HL-60 (cell line): ENCODE results near the gene FDPS.
A peak's percentile ranks its signal among the peaks of the same experiment; 100 is the strongest.

Experiments used
- DNase-seq, 2 experiments: peaks; one replicate each; pipeline ENCODE4 v3.0.0-alpha.2; 2010 to 2020; ENCODE audit warnings: low read depth in 1 of 2, low spot score in 1 of 2
- H3K27ac ChIP-seq: fragments of 250-450 bp; sonication (Bioruptor Pico); replicated peaks from 2 replicates; pipeline ENCODE4 v1.5.1; 2020; ENCODE audit warnings: mild to moderate bottlenecking, moderate library complexity
- H3K27me3 ChIP-seq: fragments of 250-450 bp; sonication (Bioruptor Pico); 2 replicates; pipeline ENCODE4 v1.5.1; 2021; ENCODE audit warnings: mild to moderate bottlenecking, moderate library complexity; ENCODE audit not compliant: insufficient read depth, poor library complexity, severe bottlenecking
- H3K4me3 ChIP-seq: replicated peaks from 2 replicates; pipeline ENCODE4 v1.5.1; 2011; ENCODE audit warnings: mild to moderate bottlenecking, control low read depth, low read length; ENCODE audit not compliant: insufficient read depth
- CTCF ChIP-seq: IDR thresholded peaks from one replicate; pipeline ENCODE4 v1.5.1; 2011; ENCODE audit warnings: low read length, control low read depth, inconsistent platforms; ENCODE audit not compliant: insufficient read depth
- GABPA ChIP-seq: IDR thresholded peaks from 2 replicates; pipeline ENCODE4 v1.6.1; 2012; ENCODE audit warnings: low read depth
- POLR2AphosphoS5 ChIP-seq: IDR thresholded peaks from 2 replicates; pipeline ENCODE4 v1.6.1; 2012; ENCODE audit warnings: low read depth
- SPI1 ChIP-seq: IDR thresholded peaks from 2 replicates; pipeline ENCODE4 v1.6.1; 2012; ENCODE audit warnings: low read depth, mild to moderate bottlenecking, borderline replicate concordance
- TF ChIP-seq, protein P1 (sequence below): IDR thresholded peaks from 2 replicates; pipeline ENCODE4 v1.6.1; 2012; ENCODE audit warnings: low read depth; ENCODE audit not compliant: insufficient replicate concordance

The FDPS gene

DNA sequence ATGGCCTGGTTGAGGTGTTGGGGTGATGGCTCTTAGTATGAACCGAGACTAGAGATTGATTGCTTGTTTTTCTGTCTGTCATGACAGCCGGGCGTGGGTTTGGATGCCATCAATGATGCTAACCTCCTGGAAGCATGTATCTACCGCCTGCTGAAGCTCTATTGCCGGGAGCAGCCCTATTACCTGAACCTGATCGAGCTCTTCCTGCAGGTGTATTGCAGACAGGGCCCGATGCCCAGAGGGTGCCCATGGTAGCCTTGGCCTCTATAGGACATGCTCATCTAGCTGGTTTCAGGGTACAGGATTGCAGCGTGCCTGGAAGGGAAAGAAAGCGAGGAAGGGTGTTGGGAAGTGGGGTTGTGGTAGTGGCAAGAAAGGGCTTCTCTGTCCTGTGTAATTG lies 9.4 kb downstream of the FDPS start:
- DNase-seq = no peak
- Histone ChIP-seq H3K27me3 (no peaks in the 10 kb centered on the region), H3K4me3 (no peak overlapping the region), H3K27ac (no peak overlapping the region)
- TF ChIP-seq GABPA (no peak), POLR2AphosphoS5 (no peak), CTCF (no peak), SPI1 (no peak)
- TF ChIP-seq, protein P1, sequence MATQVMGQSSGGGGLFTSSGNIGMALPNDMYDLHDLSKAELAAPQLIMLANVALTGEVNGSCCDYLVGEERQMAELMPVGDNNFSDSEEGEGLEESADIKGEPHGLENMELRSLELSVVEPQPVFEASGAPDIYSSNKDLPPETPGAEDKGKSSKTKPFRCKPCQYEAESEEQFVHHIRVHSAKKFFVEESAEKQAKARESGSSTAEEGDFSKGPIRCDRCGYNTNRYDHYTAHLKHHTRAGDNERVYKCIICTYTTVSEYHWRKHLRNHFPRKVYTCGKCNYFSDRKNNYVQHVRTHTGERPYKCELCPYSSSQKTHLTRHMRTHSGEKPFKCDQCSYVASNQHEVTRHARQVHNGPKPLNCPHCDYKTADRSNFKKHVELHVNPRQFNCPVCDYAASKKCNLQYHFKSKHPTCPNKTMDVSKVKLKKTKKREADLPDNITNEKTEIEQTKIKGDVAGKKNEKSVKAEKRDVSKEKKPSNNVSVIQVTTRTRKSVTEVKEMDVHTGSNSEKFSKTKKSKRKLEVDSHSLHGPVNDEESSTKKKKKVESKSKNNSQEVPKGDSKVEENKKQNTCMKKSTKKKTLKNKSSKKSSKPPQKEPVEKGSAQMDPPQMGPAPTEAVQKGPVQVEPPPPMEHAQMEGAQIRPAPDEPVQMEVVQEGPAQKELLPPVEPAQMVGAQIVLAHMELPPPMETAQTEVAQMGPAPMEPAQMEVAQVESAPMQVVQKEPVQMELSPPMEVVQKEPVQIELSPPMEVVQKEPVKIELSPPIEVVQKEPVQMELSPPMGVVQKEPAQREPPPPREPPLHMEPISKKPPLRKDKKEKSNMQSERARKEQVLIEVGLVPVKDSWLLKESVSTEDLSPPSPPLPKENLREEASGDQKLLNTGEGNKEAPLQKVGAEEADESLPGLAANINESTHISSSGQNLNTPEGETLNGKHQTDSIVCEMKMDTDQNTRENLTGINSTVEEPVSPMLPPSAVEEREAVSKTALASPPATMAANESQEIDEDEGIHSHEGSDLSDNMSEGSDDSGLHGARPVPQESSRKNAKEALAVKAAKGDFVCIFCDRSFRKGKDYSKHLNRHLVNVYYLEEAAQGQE = no peak

DNA sequence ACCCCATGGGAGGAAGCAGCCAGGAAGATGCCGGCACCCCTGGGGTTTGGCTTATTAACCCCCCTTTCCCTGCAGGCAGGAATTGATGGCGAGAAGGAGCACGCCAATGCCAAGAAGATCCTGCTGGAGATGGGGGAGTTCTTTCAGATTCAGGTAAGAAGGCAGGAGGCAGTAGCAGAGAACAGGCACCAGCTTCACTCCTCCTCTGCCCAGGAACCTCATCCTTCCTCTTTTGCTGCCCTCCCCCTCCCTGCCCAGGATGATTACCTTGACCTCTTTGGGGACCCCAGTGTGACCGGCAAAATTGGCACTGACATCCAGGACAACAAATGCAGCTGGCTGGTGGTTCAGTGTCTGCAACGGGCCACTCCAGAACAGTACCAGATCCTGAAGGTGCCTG lies 10.9 kb downstream of the FDPS start:
- H3K4me3 ChIP-seq = no peak overlapping the region
- DNase-seq = no peak
- H3K27me3 ChIP-seq = no peaks in the 10 kb centered on the region
- no peak overlapping the region for H3K27ac ChIP-seq
- TF ChIP-seq GABPA (no peak), SPI1 (no peak), POLR2AphosphoS5 (0 out of 2 replicates have a peak, but pooled peaks have one; percentile 6)
- TF ChIP-seq, protein P1 = no peak

- Histone ChIP-seq H3K4me3 (no peak overlapping the region), H3K27me3 (no peaks in the 10 kb centered on the region), H3K27ac (no peak overlapping the region)
- no peak for TF ChIP-seq POLR2AphosphoS5
- TF ChIP-seq GABPA = no peak
- no peak for TF ChIP-seq SPI1
- no peak for TF ChIP-seq CTCF
- TF ChIP-seq, protein P1 = no peak
- no peak for DNase-seq
Measured at GRCh38 chr1:155320252-155320651, 11.6 kb downstream of the FDPS start.
